UCSD-AML1 (cell line): ENCODE measurements around the gene CUTA.

Experiments
- DNase-seq: peaks from one replicate; lab custom pipeline; 2025; ENCODE audit not compliant: unreplicated experiment; lab: John Stamatoyannopoulos, UW

Gene CUTA

GRCh38 chr6:33424855-33425667 lies 7.2 kb upstream of the CUTA start:
- no peak for DNase-seq

DNA sequence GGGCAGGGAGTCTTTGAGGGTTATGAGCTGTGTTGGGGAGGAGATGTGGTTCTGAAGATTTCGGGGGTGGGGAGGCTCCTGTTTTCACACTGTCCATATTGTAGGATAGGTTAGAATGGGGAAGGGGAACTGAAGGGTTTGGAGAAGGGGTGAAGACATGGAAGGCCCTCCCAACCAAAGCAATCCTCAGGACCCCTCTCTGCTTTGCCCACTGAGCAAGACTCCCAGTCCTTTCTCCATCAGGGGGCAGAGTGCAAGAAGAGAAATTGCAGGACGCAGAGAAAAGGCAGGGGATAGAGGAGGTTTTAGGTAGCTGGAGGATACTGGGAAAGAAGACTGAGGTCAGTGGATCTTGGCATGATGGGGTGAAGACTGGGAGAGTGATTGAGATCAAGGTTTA lies 5.9 kb upstream of the CUTA start:
- no peak for DNase-seq

DNA sequence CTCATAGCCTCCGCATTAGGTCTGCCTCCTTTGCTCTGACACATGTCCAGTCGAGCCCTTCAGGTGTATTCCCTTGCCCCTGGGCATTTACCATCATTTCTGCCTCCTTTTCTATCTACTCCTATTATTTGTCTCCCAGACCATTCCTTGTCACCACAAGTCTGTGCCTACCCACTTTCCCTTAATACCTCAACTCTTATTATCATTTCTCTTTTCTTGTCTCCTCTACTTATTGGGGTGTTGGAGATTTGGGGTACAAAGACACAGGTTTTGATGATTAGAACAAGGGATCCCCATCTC lies 3.4 kb upstream of the CUTA start:
- DNase-seq: no peak

DNA sequence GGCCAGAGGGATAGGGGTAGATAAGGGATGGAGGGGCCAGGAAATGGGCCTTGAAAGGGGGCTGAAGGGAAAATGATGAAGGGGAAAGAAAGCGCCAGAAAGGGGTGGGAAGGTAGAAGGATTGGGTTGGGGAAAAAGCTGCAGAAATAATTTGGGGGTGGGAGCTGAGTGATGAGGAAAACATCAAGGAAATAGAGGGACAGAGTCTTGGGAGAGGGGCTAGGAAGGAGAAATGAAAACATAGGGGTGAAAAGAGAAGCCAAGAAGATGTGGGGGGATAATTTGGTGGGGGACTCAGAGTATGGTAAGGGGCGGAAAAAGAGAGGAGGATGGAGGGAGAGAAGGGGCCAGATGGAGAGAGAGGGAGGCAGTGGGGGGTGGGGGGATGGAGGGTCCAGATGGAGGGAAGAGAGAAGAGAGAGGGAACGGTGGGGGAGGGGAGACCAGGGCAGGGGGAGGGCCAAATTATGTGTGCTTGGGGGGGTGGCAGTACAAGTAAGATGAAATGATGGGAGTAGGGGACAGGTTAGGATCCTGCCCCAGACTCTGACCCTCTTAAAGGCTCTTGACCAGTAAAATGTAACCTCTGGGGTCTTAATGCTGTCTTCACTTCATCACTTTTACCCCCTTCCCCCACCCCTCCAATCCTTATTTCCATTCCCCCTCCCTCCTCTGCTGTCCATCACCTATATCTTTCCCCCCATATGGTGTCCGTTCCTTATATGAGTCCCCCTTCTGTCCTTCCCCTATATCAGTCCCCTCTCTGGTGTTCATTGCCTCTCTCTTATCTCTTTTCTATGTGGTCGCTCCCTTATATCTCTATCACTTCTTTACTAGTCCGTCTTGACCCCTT lies 2.8 kb upstream of the CUTA start:
- no peak for DNase-seq

DNA sequence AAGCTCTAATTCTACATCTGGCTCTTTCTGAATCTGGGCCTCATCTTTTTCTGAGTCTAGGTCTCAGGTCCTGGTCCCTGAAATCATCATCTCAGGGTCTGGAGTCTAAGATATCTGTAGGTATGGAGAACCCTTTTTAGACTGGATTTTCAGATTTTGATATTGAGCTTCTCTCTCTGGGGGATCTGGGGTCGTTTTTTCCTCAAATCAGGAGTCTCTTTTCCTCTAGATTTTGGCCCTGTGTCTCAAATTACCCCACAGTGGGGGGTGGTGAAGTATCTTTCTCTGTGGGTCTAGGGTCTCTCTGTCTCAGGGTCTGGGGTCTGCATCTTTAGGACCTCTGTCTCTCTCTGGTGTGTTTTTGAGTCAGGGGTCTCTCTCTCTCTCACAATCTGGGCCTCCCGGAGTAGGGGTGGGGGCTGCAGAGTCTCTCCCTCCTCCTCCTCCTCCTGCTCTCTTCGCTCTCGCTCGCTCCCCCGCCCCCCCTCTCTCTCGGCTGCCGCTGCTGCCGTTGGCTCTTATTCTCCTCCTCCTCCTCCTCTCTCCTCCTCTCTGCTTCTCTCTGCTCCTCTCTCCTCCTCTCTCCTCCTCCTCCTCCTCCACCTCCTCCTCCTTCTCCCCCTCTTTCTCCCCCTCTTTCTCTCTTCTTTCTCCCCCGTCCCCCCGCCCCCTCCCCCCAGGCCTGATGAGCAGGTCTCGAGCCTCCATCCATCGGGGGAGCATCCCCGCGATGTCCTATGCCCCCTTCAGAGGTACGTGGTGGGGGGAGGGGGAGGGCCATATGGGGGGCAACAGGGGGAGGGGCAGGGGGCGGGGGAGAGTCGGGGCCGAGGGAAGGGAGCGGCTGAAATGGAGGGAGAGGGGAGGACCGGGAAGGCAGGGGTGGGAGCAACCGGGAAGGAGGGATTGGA lies 1.9 kb upstream of the CUTA start, which contains the start of gene SYNGAP1:
Gene SYNGAP1 (plus strand): TSS at position 486 of the 911 bp plus-strand sequence. CDS start 200 bp downstream, at position 686.
- no peak for DNase-seq

GRCh38 chr6:33418690-33419291 lies 884 bp upstream of the CUTA start:
- no peak for DNase-seq

GRCh38 chr6:33417128-33417902 lies 592 bp downstream of the CUTA start:
- no peak for DNase-seq

DNA sequence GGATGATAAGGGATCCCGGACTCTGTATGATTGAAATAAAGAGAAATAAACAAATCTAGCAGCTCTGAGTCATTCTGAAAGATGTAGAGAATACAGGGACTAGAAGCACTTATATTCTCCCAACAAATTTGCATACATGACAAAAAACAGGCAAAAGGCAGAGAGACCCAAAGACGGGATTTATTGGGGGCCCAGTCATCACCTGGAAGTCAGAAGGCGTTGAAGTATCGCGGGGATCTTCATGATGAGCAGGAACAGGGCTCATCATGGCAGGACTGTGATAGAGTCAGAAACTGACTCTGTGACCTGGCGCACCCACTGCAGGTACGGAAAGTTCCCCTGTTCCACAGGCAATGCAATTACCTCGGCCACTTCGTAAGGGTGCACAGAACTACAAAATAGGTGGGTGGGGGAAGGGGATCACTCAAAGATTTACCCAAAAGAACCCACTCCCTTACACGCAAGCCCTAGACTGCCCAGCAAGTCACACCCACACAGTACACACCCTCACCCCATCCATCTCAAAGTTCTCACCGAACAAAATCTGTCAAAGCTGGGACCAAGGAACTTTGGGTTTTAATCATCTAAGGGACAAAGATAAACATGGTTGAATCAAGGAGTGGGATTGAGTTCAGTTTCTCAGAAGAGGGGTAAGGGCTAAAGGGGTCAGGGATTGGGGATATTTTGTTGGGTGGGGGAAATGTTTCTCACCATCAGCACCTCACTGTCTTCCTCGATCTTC lies 1.4 kb downstream of the CUTA start:
- no peak for DNase-seq

- DNase-seq: no peak
Observed at GRCh38 chr6:33415831-33416230, 2.1 kb downstream of the CUTA start.

DNA sequence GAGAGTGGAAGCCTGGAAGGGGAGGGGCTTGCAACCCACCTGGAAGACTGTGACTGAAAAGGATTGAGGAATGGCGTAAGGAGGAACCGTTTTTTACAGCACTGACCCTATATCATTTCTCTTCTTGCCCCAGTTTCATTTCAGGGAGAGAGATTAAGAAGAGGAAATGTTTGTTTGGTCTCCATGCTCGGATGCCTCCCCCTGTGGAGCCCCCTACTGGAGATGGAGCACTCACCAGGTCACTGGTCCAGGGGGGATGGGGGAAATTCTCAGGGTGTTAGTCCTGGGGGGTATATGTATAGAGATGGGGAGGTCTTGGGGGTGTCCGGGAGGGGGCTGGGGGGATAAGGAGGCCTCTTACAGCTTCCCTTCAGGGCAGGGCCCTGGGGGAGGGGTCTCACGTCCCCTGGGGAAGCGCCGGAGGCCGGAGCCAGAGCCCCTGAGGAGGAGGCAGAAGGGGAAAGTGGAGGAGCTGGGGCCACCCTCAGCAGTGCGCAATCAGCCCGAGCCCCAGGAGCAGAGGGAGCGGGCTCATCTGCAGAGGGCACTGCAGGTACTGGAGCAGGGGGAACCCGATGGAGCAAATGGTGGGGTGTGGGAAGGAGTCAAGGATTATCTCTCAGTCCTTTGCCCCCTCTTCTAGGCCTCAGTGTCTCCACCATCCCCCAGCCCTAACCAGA lies 3.2 kb downstream of the CUTA start:
- DNase-seq: no peak

- no peak for DNase-seq
Observed at GRCh38 chr6:33413241-33414120, 4.4 kb downstream of the CUTA start.

DNA sequence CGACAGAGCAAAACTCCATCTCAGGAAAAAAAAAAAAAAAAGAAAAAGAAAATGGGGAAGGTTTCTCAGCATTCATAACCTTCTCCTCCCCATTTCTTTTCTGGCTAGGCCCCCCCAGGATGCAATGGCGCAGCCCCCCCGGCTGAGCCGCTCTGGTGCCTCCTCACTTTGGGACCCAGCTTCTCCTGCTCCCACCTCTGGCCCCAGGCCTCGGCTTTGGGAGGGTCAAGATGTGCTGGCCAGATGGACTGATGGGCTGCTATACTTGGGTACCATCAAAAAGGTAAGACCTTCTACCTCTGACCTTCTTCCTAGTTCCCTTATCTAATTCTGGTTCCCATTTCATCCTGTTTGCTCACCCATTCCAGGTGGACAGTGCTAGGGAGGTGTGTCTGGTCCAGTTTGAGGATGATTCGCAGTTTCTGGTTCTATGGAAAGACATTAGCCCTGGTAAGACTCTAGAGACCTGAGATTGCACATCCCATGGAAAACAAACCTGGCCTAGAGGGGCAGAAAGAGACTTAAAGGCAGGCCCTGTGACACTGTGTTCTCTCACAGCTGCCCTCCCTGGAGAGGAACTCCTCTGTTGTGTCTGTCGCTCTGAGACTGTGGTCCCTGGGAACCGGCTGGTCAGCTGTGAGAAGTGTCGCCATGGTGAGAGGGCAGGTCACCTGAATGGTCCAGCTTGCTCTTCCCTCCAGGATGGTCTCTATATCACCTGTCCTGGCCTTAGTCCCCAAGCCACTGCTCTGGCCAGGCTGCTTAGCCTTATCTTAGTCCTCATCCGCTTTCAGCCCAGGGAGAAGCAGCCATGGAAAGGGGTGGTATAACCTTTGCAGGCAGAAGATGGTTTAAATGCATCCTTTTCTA lies 5.5 kb downstream of the CUTA start:
- no peak for DNase-seq

DNA sequence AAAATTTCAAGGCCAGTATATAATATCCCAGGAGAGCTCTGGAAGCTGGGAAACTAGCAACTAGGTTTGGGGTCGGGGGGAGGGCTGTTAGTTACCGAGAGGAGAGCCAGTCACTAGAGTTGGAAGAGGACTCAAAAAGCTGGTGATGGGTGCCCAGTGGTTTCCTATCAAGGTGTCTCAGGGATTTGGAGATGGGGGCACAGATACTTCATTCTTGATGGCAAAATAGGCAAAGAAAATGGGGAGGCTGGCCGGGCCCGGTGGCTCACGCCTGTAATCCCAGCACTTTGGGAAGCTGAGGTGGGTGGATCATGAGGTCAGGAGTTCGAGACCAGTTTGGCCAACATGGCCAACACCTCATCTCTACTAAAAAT lies 6.3 kb downstream of the CUTA start:
- no peak for DNase-seq

- no peak for DNase-seq
Observed at GRCh38 chr6:33410711-33411631, 6.9 kb downstream of the CUTA start, which contains the start of gene PHF1. TSS of gene PHF1 (plus strand) at chr6:33411014. CDS start at chr6:33412264, 1,250 bp downstream.

DNA sequence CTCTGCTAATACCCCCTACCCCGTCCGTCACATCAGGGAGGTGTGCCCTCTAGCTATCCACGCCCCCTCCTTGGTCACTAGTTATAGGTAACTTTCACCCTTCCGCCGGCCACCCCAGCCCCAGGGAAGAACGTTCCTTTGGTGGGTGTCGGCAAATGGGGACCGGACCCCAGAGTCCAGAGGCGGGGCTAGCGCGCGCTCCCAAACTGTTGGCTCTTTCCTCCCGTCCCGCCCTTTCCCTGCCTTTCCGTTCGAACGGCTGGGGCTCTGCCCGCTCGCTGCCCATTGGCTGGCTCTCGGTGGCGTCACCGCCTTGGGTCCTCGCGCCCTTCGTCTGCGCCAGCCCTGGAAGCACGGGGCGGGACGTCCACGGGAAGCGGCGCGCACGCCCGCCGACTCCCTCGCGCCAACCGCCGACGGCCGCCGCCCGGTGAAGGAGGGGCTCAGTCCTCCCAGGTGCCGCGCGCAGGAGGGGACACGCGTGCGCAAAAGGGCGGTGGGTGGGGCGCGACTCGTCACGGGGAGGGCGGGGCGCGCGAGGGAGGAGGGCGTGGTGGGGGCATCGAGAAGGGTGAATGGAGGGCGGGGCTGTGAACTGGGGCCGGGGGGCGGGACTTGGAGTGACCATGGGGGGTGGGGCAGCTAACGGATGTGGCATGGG lies 7.7 kb downstream of the CUTA start:
- peak; percentile 99 for DNase-seq
